Spleen (tissue), 7 donors: ENCODE results near the gene C15orf40.

Experiments used
- CTCF ChIP-seq, 11 experiments: fragments of 200-600 bp in 7 of 11; fragments of 450-650 bp in 4 of 11; sonication (generic) in 4 of 11; IDR thresholded peaks in 8 of 11; conservative IDR thresholded peaks in 3 of 11; 1 replicate in 7 of 11; 2 replicates in 4 of 11; pipeline versions ENCODE4 v1.4.0 to v1.8.0; 2016 to 2021; ENCODE audit warnings: antibody characterized with exemption in 11 of 11, inconsistent platforms in 4 of 11, mild to moderate bottlenecking in 1 of 11
- POLR2A ChIP-seq, 3 donors: fragments of 450-650 bp; IDR thresholded peaks; one replicate each; pipeline ENCODE4 v1.5.1; 2017; ENCODE audit warnings: antibody characterized with exemption in 3 of 3, mild to moderate bottlenecking in 1 of 3
- POLR2AphosphoS5 ChIP-seq, 3 donors: sonication (generic); formaldehyde crosslinking; IDR thresholded peaks; one replicate each; pipeline ENCODE4 v1.5.1; 2017; ENCODE audit warnings: antibody characterized with exemption in 3 of 3
- donor health status: DM: no; HTN: no; CAD: no; lungs with moderate emphysema.
- donor health status: DM: no; HTN: no; CAD: no.
- donor health status: DM: no; HTN: no; CAD: no.

GRCh38 chr15:82995076-82995475 lies 16.4 kb downstream of the C15orf40 start:
- TF ChIP-seq CTCF (IDR thresholded peaks at IDR 0.05 in 8 of 11, conservative IDR thresholded peaks at IDR 0.05 in 3 of 11) (no peak), POLR2A (IDR thresholded peaks at IDR 0.05) (no peak), POLR2AphosphoS5 (IDR thresholded peaks at IDR 0.05) (no peak)
